GM19035 (cell line): ENCODE measurements around the gene KRTAP2-1.
"Not testable (repeated sequence)": the region's sequence is repeated elsewhere in the genome, so short reads cannot be mapped to it uniquely, and the experiment has no call there.

ENCODE experiments used
- ATAC-seq: cut with Tn5 transposase; IDR thresholded peaks from one replicate; pipeline ENCODE4 v1.9.1; 2021; ENCODE audit not compliant: unreplicated experiment

KRTAP2-1 gene

GRCh38 chr17:41046735-41047465, at the start of gene KRTAP2-1:
KRTAP2-1 (minus strand) TSS chr17:41047316; CDS start chr17:41047267, 49 bp downstream.
- not testable (repeated sequence) for ATAC-seq

- no peak for ATAC-seq
Observed at GRCh38 chr17:41096055-41096454, 48.9 kb upstream of the KRTAP2-1 start.

GRCh38 chr17:41088760-41089352, 41.7 kb upstream of the KRTAP2-1 start:
- ATAC-seq: not testable (repeated sequence)

GRCh38 chr17:41084100-41084856, 37.2 kb upstream of the KRTAP2-1 start, which contains the start of gene KRTAP4-7:
KRTAP4-7 (plus strand) TSS chr17:41084150; CDS start chr17:41084207, 57 bp downstream.
- ATAC-seq: not testable (repeated sequence)

- not testable (repeated sequence) for ATAC-seq
Observed at GRCh38 chr17:41083427-41083826, 36.3 kb upstream of the KRTAP2-1 start.

GRCh38 chr17:41082626-41083025, 35.5 kb upstream of the KRTAP2-1 start:
- ATAC-seq: no peak

- ATAC-seq: no peak
Observed at GRCh38 chr17:41076788-41077187, 29.7 kb upstream of the KRTAP2-1 start.

- ATAC-seq: no peak
Observed at GRCh38 chr17:41073676-41074075, 26.6 kb upstream of the KRTAP2-1 start.

- no peak for ATAC-seq
Observed at GRCh38 chr17:41071606-41072360, 24.7 kb upstream of the KRTAP2-1 start.

GRCh38 chr17:41069031-41069430, 21.9 kb upstream of the KRTAP2-1 start:
- no peak for ATAC-seq

GRCh38 chr17:41067281-41067680, 20.2 kb upstream of the KRTAP2-1 start:
- no peak for ATAC-seq

- no peak for ATAC-seq
Observed at GRCh38 chr17:41065829-41066624, 18.9 kb upstream of the KRTAP2-1 start, which contains the start of gene KRTAP2-4. KRTAP2-4 (minus strand) TSS chr17:41065879; CDS start chr17:41065845, 34 bp downstream.

GRCh38 chr17:41065016-41065689, 18.0 kb upstream of the KRTAP2-1 start:
- not testable (repeated sequence) for ATAC-seq

GRCh38 chr17:41064301-41064700, 17.2 kb upstream of the KRTAP2-1 start:
- no peak for ATAC-seq

GRCh38 chr17:41063449-41063848, 16.3 kb upstream of the KRTAP2-1 start:
- no peak for ATAC-seq

GRCh38 chr17:41061964-41062363, 14.8 kb upstream of the KRTAP2-1 start:
- ATAC-seq: no peak

- no peak for ATAC-seq
Observed at GRCh38 chr17:41060052-41060604, 13.0 kb upstream of the KRTAP2-1 start, which contains the start of gene KRTAP2-3. KRTAP2-3 (minus strand) TSS chr17:41060114; CDS start chr17:41060050, 64 bp downstream.

GRCh38 chr17:41059276-41060051, 12.3 kb upstream of the KRTAP2-1 start:
- ATAC-seq: not testable (repeated sequence)
